ENCODE data around the gene SRRM2. TPM values are rescaled to one million over a fixed set of nuclear protein-coding genes. Genes with fewer than 3 reads are reported as not detected.

SRRM2 gene
- polyA plus RNA-seq, 4 donors = 329 to 655 (median 496) TPM

DNA sequence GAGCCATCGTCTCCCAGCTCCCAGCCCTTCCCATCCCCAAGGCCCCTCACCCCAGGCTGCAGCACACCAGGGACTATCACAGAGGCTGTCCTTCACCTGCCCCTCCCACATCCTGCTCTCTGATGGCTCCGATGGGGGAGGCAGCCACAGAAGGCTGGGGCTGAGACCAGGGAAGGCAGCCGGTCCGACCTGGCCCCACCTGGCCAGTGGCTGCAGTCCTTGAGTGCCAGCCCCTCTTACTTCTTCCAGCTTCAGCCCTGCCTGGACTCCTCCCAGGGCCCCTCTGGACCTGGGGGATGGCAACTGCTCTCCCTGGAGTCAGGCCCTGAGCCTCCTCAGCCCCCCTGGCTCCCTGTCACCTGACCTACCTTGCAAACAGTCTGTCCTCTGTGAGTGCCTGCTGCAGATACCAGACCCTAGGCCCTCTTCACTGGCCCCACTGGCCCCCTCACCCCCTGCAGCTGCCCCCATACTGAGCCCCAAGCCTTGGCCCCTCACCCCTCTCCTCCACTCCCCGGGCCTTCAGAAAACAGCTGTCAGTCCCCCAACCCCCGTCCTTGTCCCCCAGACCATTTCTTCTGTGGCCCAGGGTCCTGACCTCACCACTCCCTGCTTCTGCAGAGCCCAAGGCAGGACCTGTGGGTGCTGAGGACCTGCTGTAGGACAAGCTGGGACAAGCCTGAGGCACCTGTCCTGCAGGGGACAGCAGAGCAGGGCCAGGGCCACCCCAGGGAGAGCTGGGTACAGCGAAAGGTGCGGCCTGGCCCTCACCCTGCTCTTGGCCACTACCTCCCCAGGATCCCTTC is 12.6 kb upstream of the SRRM2 start:
- Histone ChIP-seq H3K36me3 (ENCODE audit: control insufficient read depth in 3 of 3, insufficient read depth in 2 of 3, low read depth in 1 of 3, low read length in 3 of 3) (no peaks in the 10 kb centered on the region), H3K9me3 (ENCODE audit: control insufficient read depth in 2 of 2, insufficient read depth in 1 of 2, low read depth in 1 of 2, low read length in 1 of 2) (no peaks in the 10 kb centered on the region), H3K4me3 (ENCODE audit: low read depth in 1 of 3, low read length in 3 of 3) (no peak overlapping the region), H3K27me3 (ENCODE audit: control insufficient read depth in 3 of 3, insufficient read depth in 3 of 3, low read length in 3 of 3) (no peaks in the 10 kb centered on the region), H3K4me1 (ENCODE audit: control insufficient read depth in 3 of 3, insufficient read depth in 2 of 3, low read depth in 1 of 3, low read length in 2 of 3) (peaks cover 0 to 9% (median 0%) of the 10 kb centered on the region in 3 donors), H3K27ac (ENCODE audit: low read depth in 1 of 3, low read length in 2 of 3) (no peak overlapping the region)
- FAIRE-seq = no peak
- WGBS, 3 donors = 68 to 71% (median 70%) methylated on average over 6 to 8 of the region's 8 CpGs
- DNase-seq = no peak

DNA sequence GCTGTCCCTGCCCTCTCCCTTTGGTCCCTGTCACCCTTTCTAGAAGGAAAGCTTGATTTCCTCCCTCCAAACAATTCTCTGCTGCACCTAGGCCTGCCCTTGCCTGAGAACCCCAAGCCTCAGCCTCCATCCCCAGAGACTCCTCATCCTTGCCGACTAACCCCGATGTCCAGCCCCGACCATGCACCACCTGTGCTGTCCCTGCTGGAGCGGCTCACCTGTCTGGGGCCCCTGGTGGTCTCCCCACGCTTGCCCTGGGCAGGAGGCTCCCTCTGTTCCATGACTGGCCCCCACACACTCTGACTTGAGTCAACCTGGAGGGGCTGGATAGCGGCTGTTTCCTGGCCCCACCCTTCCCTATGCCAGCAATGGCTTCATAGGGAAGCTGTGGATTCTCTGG is 12.0 kb upstream of the SRRM2 start:
- no peaks in the 10 kb centered on the region for H3K36me3 ChIP-seq (ENCODE audit: control insufficient read depth in 3 of 3, insufficient read depth in 2 of 3, low read depth in 1 of 3, low read length in 3 of 3)
- no peak for FAIRE-seq
- H3K27ac ChIP-seq (ENCODE audit: low read depth in 1 of 3, low read length in 2 of 3) = no peak overlapping the region
- no peak for DNase-seq
- H3K4me1 ChIP-seq (ENCODE audit: control insufficient read depth in 3 of 3, insufficient read depth in 2 of 3, low read depth in 1 of 3, low read length in 2 of 3) = peaks cover 0 to 9% (median 0%) of the 10 kb centered on the region in 3 donors
- WGBS, 3 donors = 87 to 92% (median 92%) methylated on average over 6 of the region's 6 CpGs
- no peaks in the 10 kb centered on the region for H3K9me3 ChIP-seq (ENCODE audit: control insufficient read depth in 2 of 2, insufficient read depth in 1 of 2, low read depth in 1 of 2, low read length in 1 of 2)
- no peak overlapping the region for H3K4me3 ChIP-seq (ENCODE audit: low read depth in 1 of 3, low read length in 3 of 3)
- H3K27me3 ChIP-seq (ENCODE audit: control insufficient read depth in 3 of 3, insufficient read depth in 3 of 3, low read length in 3 of 3) = peaks cover 0 to 3% (median 0%) of the 10 kb centered on the region in 3 donors

DNA sequence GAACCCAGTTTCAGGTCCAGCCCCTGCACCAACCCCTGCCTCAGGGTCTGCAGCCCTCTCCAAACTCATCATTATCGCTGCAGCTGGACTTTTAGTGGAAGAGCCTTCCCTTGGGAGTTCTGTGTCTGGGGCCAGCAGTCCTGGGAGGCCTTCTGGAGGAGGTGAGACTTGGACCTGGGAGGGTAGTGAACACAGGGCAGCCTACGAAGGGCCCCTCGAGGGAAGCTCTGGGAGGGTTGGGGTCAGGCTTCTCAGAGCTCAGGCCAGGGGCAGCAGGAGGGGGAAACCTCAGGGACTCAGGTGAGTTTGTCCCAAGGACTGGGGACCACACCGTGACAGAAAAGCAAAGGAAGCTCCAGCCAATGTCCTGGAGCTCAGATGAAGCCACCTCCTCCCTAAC is 11.3 kb upstream of the SRRM2 start:
- H3K36me3 ChIP-seq (ENCODE audit: control insufficient read depth in 3 of 3, insufficient read depth in 2 of 3, low read depth in 1 of 3, low read length in 3 of 3) = no peaks in the 10 kb centered on the region
- 89 to 93% (median 92%) methylated on average over 4 of the region's 4 CpGs for WGBS, 3 donors
- H3K27me3 ChIP-seq (ENCODE audit: control insufficient read depth in 3 of 3, insufficient read depth in 3 of 3, low read length in 3 of 3) = peaks cover 0 to 3% (median 0%) of the 10 kb centered on the region in 3 donors
- FAIRE-seq (no peak), DNase-seq (no peak)
- H3K4me1 ChIP-seq (ENCODE audit: control insufficient read depth in 3 of 3, insufficient read depth in 2 of 3, low read depth in 1 of 3, low read length in 2 of 3) = peaks cover 0 to 9% (median 0%) of the 10 kb centered on the region in 3 donors
- H3K9me3 ChIP-seq (ENCODE audit: control insufficient read depth in 2 of 2, insufficient read depth in 1 of 2, low read depth in 1 of 2, low read length in 1 of 2) = no peaks in the 10 kb centered on the region
- H3K4me3 ChIP-seq (ENCODE audit: low read depth in 1 of 3, low read length in 3 of 3) = no peak overlapping the region
- no peak overlapping the region for H3K27ac ChIP-seq (ENCODE audit: low read depth in 1 of 3, low read length in 2 of 3)

DNA sequence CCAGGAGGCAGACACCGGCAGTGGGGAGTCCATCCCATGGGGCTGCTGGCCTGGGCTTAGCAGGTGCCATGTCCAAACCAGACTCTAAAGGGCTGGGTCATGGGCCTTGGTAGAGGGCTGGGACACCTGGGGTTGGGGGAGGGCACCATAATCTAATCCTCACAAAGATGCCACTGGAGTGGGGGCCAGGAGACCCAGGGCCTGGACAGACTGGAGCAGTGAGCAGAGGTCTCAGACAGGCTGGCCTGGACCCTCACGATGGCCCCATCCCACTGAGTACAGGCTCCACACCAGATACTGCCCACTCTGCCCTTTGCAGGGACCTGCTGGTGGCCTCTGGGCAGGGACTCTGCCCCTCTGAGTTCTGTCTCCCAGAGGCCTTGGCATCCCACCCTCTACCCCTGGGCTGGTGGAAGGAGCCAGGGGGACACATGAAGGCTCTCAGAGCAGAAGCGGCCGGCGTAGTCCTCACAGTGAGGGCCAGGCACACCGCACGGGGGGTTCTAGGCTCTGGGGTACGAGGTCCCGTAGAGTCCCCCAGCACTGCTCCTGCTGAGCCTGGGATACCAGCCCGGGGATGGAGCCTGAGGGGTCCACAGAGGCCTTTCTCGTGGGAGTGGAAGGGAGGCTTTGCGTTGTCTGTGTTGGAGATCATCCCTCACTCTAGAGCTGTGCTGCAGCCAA is 10.0 kb upstream of the SRRM2 start:
- Histone ChIP-seq H3K9me3 (ENCODE audit: control insufficient read depth in 2 of 2, insufficient read depth in 1 of 2, low read depth in 1 of 2, low read length in 1 of 2) (no peaks in the 10 kb centered on the region), H3K4me3 (ENCODE audit: low read depth in 1 of 3, low read length in 3 of 3) (no peak overlapping the region), H3K27me3 (ENCODE audit: control insufficient read depth in 3 of 3, insufficient read depth in 3 of 3, low read length in 3 of 3) (peaks cover 0 to 3% (median 0%) of the 10 kb centered on the region in 3 donors), H3K36me3 (ENCODE audit: control insufficient read depth in 3 of 3, insufficient read depth in 2 of 3, low read depth in 1 of 3, low read length in 3 of 3) (no peaks in the 10 kb centered on the region), H3K27ac (ENCODE audit: low read depth in 1 of 3, low read length in 2 of 3) (no peak overlapping the region), H3K4me1 (ENCODE audit: control insufficient read depth in 3 of 3, insufficient read depth in 2 of 3, low read depth in 1 of 3, low read length in 2 of 3) (peaks cover 0 to 9% (median 0%) of the 10 kb centered on the region in 3 donors)
- DNase-seq (no peak), FAIRE-seq (no peak)
- 92 to 95% (median 93%) methylated on average over 12 of the region's 12 CpGs for WGBS, 3 donors

DNA sequence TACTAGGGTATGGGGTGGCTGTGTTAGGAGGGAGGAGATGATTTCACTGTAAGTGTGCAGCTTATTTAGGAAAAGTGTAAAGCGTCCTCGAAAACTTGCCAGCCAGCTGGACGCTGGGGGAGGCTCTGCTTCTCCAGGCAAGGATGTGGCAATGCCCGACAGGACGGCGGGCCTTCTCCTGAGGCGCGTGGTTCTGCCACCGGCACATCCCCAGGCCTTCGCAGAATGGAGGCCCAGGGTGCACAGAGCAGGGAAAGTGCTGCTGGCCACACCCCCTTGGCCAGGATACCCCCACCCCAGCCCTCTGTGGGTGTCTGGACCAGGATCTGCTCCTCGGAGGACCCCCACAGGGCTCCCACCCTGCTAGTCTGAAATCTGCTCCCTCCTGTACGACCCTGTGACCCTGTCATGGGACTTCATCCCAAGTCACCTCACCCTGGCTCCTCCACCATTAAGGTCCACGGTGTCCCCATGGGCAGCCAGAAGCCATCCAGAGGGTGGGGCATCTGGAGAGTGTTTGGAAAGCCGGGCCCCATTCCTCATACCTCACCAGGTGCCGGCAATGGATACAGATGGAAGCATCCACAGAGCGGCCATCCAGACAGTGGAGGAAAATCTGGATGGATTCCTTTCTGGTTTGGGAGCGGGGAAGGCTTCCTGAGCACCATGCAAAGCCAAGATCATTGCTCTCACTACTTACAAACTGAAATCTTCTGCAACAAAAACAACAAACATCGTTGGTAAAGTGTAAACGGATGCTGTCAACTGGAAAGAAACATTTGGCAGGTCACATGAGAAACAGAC is 9.2 kb upstream of the SRRM2 start:
- Histone ChIP-seq H3K36me3 (ENCODE audit: control insufficient read depth in 3 of 3, insufficient read depth in 2 of 3, low read depth in 1 of 3, low read length in 3 of 3) (no peaks in the 10 kb centered on the region), H3K27me3 (ENCODE audit: control insufficient read depth in 3 of 3, insufficient read depth in 3 of 3, low read length in 3 of 3) (peaks cover 0 to 3% (median 0%) of the 10 kb centered on the region in 3 donors), H3K4me3 (ENCODE audit: low read depth in 1 of 3, low read length in 3 of 3) (no peak overlapping the region), H3K4me1 (ENCODE audit: control insufficient read depth in 3 of 3, insufficient read depth in 2 of 3, low read depth in 1 of 3, low read length in 2 of 3) (peaks cover 0 to 9% (median 0%) of the 10 kb centered on the region in 3 donors), H3K9me3 (ENCODE audit: control insufficient read depth in 2 of 2, insufficient read depth in 1 of 2, low read depth in 1 of 2, low read length in 1 of 2) (no peaks in the 10 kb centered on the region), H3K27ac (ENCODE audit: low read depth in 1 of 3, low read length in 2 of 3) (no peak overlapping the region)
- DNase-seq = no peak
- no peak for FAIRE-seq
- 85% methylated on average over 16 to 19 of the region's 19 CpGs for WGBS, 3 donors

DNA sequence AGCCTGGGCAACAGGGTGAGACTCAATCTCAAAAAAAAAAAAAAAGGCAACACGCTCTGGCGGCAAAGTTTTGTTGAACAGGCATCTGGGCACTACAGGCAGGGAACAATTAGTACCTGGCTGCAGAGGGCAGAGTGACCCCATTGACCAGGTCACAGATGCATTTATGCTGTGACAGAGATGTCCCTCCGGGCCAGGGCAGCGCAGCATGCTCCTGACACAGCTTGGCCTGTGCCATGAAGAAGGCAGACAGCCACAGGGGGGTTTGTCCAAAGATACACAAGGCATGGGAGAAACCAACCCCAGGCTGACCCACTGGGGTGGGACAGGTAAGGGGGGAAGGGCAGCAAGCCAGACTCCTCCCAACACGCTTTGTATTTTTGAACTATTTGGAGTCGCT is 7.7 kb upstream of the SRRM2 start:
- peaks cover 0 to 7% (median 0%) of the 10 kb centered on the region in 3 donors for H3K36me3 ChIP-seq (ENCODE audit: control insufficient read depth in 3 of 3, insufficient read depth in 2 of 3, low read depth in 1 of 3, low read length in 3 of 3)
- 82 to 93% (median 90%) methylated on average over 6 of the region's 6 CpGs for WGBS, 3 donors
- no peaks in the 10 kb centered on the region for H3K9me3 ChIP-seq (ENCODE audit: control insufficient read depth in 2 of 2, insufficient read depth in 1 of 2, low read depth in 1 of 2, low read length in 1 of 2)
- peaks cover 0 to 3% (median 0%) of the 10 kb centered on the region in 3 donors for H3K27me3 ChIP-seq (ENCODE audit: control insufficient read depth in 3 of 3, insufficient read depth in 3 of 3, low read length in 3 of 3)
- H3K27ac ChIP-seq (ENCODE audit: low read depth in 1 of 3, low read length in 2 of 3) = no peak overlapping the region
- DNase-seq (no peak), FAIRE-seq (no peak)
- peaks cover 0 to 1% (median 0%) of the 10 kb centered on the region in 3 donors for H3K4me1 ChIP-seq (ENCODE audit: control insufficient read depth in 3 of 3, insufficient read depth in 2 of 3, low read depth in 1 of 3, low read length in 2 of 3)
- H3K4me3 ChIP-seq (ENCODE audit: low read depth in 1 of 3, low read length in 3 of 3) = no peak overlapping the region

DNA sequence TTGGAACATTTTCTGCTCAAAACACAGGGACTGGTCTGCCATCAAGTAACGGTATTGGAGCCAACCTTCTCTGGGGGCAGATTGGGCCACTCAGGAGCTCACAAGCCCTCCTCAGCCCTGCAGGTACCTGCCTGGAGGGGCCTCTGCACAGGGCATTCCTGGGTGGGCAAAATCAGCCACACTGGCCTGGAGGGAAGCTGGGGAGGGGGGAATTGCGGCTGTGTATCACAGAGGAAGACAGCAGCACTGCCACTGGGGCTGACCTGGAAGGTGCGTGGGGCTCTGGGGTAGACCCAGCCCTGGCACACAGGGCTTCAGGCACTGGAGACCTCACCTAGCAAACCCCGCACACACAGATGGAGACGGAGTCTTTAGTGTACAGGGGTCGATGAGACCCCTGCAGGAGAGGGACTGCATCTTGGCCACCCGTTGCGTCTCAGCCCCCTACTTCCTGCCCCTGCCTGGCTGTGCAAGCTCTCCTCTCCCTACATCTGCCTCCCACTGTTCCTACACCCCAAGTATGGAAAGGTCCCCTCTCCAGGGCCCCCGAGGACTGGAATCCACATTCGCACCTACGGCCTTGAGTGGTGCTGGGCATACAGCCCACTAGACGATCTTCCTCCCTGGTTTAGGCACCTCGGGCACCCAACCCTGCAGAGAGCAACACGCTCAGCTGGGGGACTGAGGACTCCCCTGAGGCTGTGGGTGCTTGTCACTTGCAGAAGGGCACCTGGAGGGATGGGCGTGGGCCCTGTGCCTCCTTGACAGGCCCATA is 7.1 kb upstream of the SRRM2 start:
- H3K4me1 ChIP-seq (ENCODE audit: control insufficient read depth in 3 of 3, insufficient read depth in 2 of 3, low read depth in 1 of 3, low read length in 2 of 3) = no peaks in the 10 kb centered on the region
- H3K27me3 ChIP-seq (ENCODE audit: control insufficient read depth in 3 of 3, insufficient read depth in 3 of 3, low read length in 3 of 3) = peaks cover 0 to 3% (median 0%) of the 10 kb centered on the region in 3 donors
- no peak for DNase-seq
- H3K4me3 ChIP-seq (ENCODE audit: low read depth in 1 of 3, low read length in 3 of 3) = no peak overlapping the region
- no peak overlapping the region for H3K27ac ChIP-seq (ENCODE audit: low read depth in 1 of 3, low read length in 2 of 3)
- H3K36me3 ChIP-seq (ENCODE audit: control insufficient read depth in 3 of 3, insufficient read depth in 2 of 3, low read depth in 1 of 3, low read length in 3 of 3) = peaks cover 0 to 10% (median 0%) of the 10 kb centered on the region in 3 donors
- no peaks in the 10 kb centered on the region for H3K9me3 ChIP-seq (ENCODE audit: control insufficient read depth in 2 of 2, insufficient read depth in 1 of 2, low read depth in 1 of 2, low read length in 1 of 2)
- no peak for FAIRE-seq
- 77 to 78% (median 77%) methylated on average over 13 to 15 of the region's 15 CpGs for WGBS, 3 donors
